Glomerular visceral epithelial cell (primary cell): ENCODE data around the gene ATP1A1.
A peak's percentile ranks its signal among the peaks of the same experiment; 100 is the strongest.

Experiments used
- DNase-seq: peaks from one replicate; pipeline ENCODE4 v3.0.0-alpha.2; 2016; ENCODE audit errors: extremely low spot score

Gene ATP1A1

DNA sequence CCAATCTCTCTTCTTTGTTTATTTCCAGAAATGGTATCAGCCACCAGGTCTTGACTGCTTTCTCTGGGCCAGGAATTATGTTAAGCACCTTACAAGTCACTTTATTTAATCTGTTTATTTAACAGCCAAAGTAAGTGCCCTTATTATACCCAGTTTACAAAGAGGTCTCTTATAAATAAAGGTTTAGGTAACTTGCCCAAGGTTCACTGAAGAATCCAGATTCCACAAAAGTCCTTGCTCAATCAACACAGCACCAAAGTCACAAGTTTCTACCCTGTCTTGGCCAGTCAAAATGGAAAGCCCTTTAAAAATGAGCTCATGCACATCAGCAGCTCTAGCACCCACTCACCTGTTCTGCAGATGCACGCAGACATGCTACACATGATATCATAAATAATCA, 28.0 kb upstream of the ATP1A1 start:
- DNase-seq, result no peak

GRCh38 chr1:116345843-116346242, 27.2 kb upstream of the ATP1A1 start:
- no peak for DNase-seq

- no peak for DNase-seq
These were observed 25.9 kb upstream of the ATP1A1 start for GRCh38 chr1:116346943-116347673.

GRCh38 chr1:116347696-116348095, 25.3 kb upstream of the ATP1A1 start:
- no peak for DNase-seq

DNA sequence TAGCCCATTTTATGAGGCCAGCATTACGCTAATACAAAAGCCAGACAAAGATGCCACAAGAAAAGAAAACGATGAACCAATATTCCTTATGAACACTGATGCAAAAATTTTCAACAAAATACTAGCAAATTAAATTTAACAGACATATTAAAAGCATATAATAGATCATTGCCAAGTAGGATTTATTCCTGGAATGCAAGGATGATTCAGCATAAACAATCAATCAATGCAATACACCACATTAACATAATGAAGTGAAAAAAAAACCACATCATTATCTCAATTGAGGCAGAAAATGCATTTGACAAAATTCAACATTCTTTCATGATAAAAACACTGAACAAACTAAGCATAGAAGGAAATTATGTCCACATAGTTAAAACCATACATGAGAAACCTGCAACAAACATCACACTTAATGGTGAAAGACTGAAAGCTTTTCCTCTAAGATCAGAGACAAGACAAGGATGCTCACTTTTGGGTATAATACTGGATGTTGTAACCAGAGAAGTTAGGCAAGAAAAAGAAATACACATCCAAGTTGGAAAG, 22.9 kb upstream of the ATP1A1 start:
- DNase-seq, result no peak

- DNase-seq, result no peak
These were observed 21.1 kb upstream of the ATP1A1 start for GRCh38 chr1:116351914-116352313.

GRCh38 chr1:116352349-116352813, 20.7 kb upstream of the ATP1A1 start:
- DNase-seq, result no peak

- DNase-seq, result no peak
These were observed 19.9 kb upstream of the ATP1A1 start for GRCh38 chr1:116353155-116353554.

GRCh38 chr1:116356067-116356466, 17.0 kb upstream of the ATP1A1 start:
- no peak for DNase-seq

- no peak for DNase-seq
These were observed 16.4 kb upstream of the ATP1A1 start for GRCh38 chr1:116356673-116357072.

- no peak for DNase-seq
These were observed 15.6 kb upstream of the ATP1A1 start for GRCh38 chr1:116357487-116357886.

GRCh38 chr1:116359060-116359830, 13.8 kb upstream of the ATP1A1 start:
- DNase-seq, result peak; percentile 39

DNA sequence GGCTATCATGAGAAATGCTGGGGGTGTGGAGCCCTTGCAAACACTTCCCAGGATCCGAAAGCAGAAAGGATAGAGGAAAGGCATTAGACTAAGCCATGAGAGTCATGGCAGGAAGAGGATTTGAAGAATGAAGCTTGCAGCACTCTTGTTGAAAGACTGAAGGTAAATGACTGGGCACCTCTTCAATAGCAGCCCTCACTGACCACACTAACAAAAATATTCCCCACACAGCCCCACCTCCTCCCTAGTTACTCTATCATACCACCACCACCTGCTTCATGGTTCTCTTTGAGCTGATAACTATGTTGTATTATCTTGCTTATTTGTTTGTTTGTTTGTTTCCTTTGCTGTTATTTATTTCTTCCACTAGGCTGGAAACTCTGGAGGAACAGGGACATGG, 13.2 kb upstream of the ATP1A1 start:
- no peak for DNase-seq

GRCh38 chr1:116360429-116361173, 12.4 kb upstream of the ATP1A1 start:
- DNase-seq, result no peak

- no peak for DNase-seq
These were observed 11.4 kb upstream of the ATP1A1 start for GRCh38 chr1:116361648-116362047.

GRCh38 chr1:116362050-116362449, 11.0 kb upstream of the ATP1A1 start:
- no peak for DNase-seq

- no peak for DNase-seq
These were observed 7.7 kb upstream of the ATP1A1 start for GRCh38 chr1:116365353-116365780.

GRCh38 chr1:116365857-116366256, 7.2 kb upstream of the ATP1A1 start:
- DNase-seq, result no peak

DNA sequence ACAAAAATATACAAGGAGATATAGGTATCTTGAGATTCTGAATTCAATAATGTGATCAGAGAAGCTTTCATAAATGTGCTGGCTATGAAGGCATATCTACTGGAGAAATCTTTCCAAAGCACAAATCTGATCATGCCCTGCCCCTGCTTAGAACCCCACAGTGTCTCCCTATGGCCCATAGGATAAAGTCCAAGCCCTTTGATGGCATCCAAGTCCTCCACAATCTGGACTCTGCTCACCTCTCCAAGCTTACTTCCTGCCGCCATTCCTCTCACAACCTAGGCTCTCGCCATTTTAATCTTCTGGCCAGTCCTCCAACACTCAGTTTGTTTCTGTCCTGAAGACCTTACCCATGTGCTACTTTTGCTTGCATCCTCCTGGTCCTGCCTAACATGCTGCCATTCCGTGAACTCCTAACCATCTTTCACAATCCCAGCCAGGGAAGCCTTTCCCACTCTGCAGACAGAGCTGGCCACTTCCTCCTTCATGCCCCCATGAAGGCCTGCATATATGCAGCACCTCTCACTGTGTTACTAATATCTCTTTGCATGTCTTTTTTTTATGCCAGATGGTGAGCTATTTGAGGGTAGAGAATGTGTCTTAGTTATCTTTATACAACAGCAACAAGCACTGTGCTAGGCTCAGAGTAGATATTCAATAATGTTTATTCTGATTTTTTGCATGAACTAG, 5.6 kb upstream of the ATP1A1 start:
- DNase-seq, result no peak

GRCh38 chr1:116368241-116368640, 4.8 kb upstream of the ATP1A1 start:
- peak; percentile 37 for DNase-seq

DNA sequence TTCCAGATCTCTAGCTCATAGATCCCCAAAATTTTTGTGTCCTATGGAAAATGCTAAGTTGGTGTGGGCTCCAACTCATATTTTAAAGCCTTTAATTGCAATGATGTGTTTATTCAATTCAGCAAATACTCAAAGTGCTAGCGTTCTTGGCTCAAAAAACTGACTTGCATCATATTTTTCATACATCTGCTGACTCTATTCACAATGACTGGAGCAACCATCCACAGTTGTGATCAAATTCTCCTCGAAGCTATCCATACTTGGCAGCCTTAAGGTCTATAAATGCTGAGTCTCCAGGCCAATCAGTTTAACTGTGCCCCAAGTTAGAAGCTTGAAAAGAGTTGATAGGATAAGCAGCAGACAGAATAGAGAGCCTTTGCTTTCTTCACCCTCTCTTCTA, 2.9 kb upstream of the ATP1A1 start:
- DNase-seq, result no peak

- no peak for DNase-seq
These were observed 1.3 kb upstream of the ATP1A1 start for GRCh38 chr1:116371752-116372151.
